ENCODE measurements around the gene TOX3. TPM values are rescaled to one million over a fixed set of nuclear protein-coding genes. Genes with fewer than 3 reads are reported as not detected.

Gene TOX3
- total and polyA plus RNA-seq, 2 donors (not counting 3 experiments of a cell fraction or from before 2014, with no cell fraction given): not detected

DNA sequence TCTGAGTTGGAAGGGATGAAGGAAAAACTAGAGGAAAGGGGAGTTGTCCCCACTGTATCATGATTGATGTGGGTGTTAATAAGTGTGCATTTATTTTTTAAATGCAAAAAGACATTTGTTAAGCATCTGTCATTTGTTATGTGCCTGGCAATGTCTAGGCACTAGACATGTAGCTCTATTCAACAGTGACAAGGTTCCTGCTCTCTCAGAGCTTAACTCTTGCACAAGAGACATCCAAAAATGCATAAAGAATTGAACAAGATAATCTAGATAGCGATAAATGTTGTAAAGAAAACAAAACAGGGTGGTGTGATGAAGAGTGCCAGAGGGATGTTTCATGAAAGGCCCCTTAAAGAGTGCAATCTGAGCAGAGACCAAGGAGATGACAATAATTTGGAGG, 148.9 kb downstream of the TOX3 start:
- H3K9me3 ChIP-seq (replicated peaks; ENCODE audit: control insufficient read depth, insufficient read depth, low read length): peaks cover 2% of the 10 kb centered on the region
- H3K36me3 ChIP-seq (ENCODE audit: control insufficient read depth in 2 of 2, extremely low read depth in 1 of 2, insufficient read depth in 2 of 2, low read length in 2 of 2): no peaks in the 10 kb centered on the region
- no peak overlapping the region for H3K9ac ChIP-seq (replicated peaks; ENCODE audit: extremely low read depth, insufficient read depth, low read length)
- H3K27ac ChIP-seq (ENCODE audit: insufficient read depth, low read depth, low read length): no peak overlapping the region
- no peaks in the 10 kb centered on the region for H3K9me1 ChIP-seq (replicated peaks; ENCODE audit: control insufficient read depth, extremely low read depth, insufficient read depth, low read length)
- intact Hi-C loops (cut with micrococcal nuclease) (no loop called here), dilution Hi-C loops (cut with MboI; ENCODE audit: extremely low pct_ligation_motif_present, low sequenced_read_pairs) (no loop called here)
- no TSS peak for BruUV-seq (replicated peaks)
- no peak overlapping the region for H2AFZ ChIP-seq (ENCODE audit: low read depth, low read length)
- no peak overlapping the region for H3K4me3 ChIP-seq (replicated peaks in 1 of 3; ENCODE audit: insufficient read depth in 1 of 3, low read depth in 1 of 3, low read length in 3 of 3)
- ChIA-PET POLR2A (no interaction called here), CTCF (no interaction called here)
- H3K4me1 ChIP-seq (ENCODE audit: control insufficient read depth, extremely low read depth, insufficient read depth, low read length): no peaks in the 10 kb centered on the region
- no peaks in the 10 kb centered on the region for H4K20me1 ChIP-seq (replicated peaks; ENCODE audit: control insufficient read depth, extremely low read depth, insufficient read depth, low read length)
- TF ChIP-seq POLR2A (IDR thresholded peaks at IDR 0.05; ENCODE audit: low read depth, low read length) (no peak), GATA2 (IDR thresholded peaks at IDR 0.05; ENCODE audit: insufficient read depth, insufficient read length, low read depth, low read length) (no peak)
- TF ChIP-seq, protein P1, sequence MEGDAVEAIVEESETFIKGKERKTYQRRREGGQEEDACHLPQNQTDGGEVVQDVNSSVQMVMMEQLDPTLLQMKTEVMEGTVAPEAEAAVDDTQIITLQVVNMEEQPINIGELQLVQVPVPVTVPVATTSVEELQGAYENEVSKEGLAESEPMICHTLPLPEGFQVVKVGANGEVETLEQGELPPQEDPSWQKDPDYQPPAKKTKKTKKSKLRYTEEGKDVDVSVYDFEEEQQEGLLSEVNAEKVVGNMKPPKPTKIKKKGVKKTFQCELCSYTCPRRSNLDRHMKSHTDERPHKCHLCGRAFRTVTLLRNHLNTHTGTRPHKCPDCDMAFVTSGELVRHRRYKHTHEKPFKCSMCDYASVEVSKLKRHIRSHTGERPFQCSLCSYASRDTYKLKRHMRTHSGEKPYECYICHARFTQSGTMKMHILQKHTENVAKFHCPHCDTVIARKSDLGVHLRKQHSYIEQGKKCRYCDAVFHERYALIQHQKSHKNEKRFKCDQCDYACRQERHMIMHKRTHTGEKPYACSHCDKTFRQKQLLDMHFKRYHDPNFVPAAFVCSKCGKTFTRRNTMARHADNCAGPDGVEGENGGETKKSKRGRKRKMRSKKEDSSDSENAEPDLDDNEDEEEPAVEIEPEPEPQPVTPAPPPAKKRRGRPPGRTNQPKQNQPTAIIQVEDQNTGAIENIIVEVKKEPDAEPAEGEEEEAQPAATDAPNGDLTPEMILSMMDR (IDR thresholded peaks at IDR 0.05; ENCODE audit: extremely low read depth in 1 of 2, insufficient read depth in 1 of 2, low read depth in 1 of 2, low read length in 2 of 2): no peak
- TF ChIP-seq, protein P2, sequence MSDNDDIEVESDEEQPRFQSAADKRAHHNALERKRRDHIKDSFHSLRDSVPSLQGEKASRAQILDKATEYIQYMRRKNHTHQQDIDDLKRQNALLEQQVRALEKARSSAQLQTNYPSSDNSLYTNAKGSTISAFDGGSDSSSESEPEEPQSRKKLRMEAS (IDR thresholded peaks at IDR 0.05; ENCODE audit: insufficient read depth, insufficient read length): no peak
- no peaks in the 10 kb centered on the region for H3K27me3 ChIP-seq (ENCODE audit: control insufficient read depth in 2 of 2, insufficient read depth in 2 of 2, low read length in 2 of 2)
- DNase-seq (ENCODE audit: low read depth, low spot score) (no peak), FAIRE-seq (no peak)
- H3K79me2 ChIP-seq (ENCODE audit: control insufficient read depth, insufficient read depth, low read length): no peaks in the 10 kb centered on the region
- no peak overlapping the region for H3K4me2 ChIP-seq (ENCODE audit: insufficient read depth, low read length)

DNA sequence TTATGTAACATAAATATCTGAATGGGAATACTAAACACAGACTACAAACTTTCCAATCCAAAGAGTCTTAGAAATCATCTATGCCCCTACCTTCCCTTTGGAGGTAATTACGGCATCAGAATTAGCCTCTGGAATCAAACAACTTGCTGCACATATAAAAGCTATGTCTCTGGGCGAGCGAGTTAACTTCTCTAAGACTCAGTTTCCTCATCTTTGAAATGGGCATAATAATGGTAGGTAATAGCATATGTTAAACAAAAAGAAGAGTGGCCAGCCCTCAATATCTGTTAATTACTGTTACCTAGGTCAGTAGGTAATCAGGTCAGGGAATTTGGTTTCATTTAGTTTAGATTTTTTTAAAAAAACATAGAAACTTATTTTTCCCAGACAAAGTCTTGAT, 153.5 kb downstream of the TOX3 start:
- H3K36me3 ChIP-seq (ENCODE audit: control insufficient read depth in 2 of 2, extremely low read depth in 1 of 2, insufficient read depth in 2 of 2, low read length in 2 of 2): no peaks in the 10 kb centered on the region
- no TSS peak for BruUV-seq (replicated peaks)
- H3K4me2 ChIP-seq (ENCODE audit: insufficient read depth, low read length): no peak overlapping the region
- H3K27ac ChIP-seq (ENCODE audit: insufficient read depth, low read depth, low read length): no peak overlapping the region
- peaks cover 4% of the 10 kb centered on the region for H3K9me3 ChIP-seq (replicated peaks; ENCODE audit: control insufficient read depth, insufficient read depth, low read length)
- POLR2A ChIA-PET: no interaction called here
- H3K79me2 ChIP-seq (ENCODE audit: control insufficient read depth, insufficient read depth, low read length): no peaks in the 10 kb centered on the region
- TF ChIP-seq GATA2 (IDR thresholded peaks at IDR 0.05; ENCODE audit: insufficient read depth, insufficient read length, low read depth, low read length) (no peak), EZH2 (IDR thresholded peaks at IDR 0.05; ENCODE audit: borderline replicate concordance, low read depth, low read length, severe bottlenecking) (no peak), POLR2A (IDR thresholded peaks at IDR 0.05; ENCODE audit: low read depth, low read length) (no peak), MYC (IDR thresholded peaks at IDR 0.05; ENCODE audit: low read depth, low read length) (no peak), POLR2AphosphoS5 (IDR thresholded peaks at IDR 0.05; ENCODE audit: insufficient read depth, low read depth, low read length) (no peak), JUN (IDR thresholded peaks at IDR 0.05; ENCODE audit: borderline replicate concordance, insufficient read depth, insufficient read length, low read depth) (no peak), FOS (IDR thresholded peaks at IDR 0.05; ENCODE audit: borderline replicate concordance, insufficient read depth, low read length) (no peak)
- TF ChIP-seq, protein P2 (IDR thresholded peaks at IDR 0.05; ENCODE audit: insufficient read depth, insufficient read length): no peak
- TF ChIP-seq, protein P1 (IDR thresholded peaks at IDR 0.05; ENCODE audit: extremely low read depth in 1 of 2, insufficient read depth in 1 of 2, low read depth in 1 of 2, low read length in 2 of 2): no peak
- dilution Hi-C loops (cut with MboI; ENCODE audit: extremely low pct_ligation_motif_present, low sequenced_read_pairs): no loop called here
- no peak overlapping the region for H2AFZ ChIP-seq (ENCODE audit: low read depth, low read length)
- H3K9me1 ChIP-seq (replicated peaks; ENCODE audit: control insufficient read depth, extremely low read depth, insufficient read depth, low read length): no peaks in the 10 kb centered on the region
- intact Hi-C loops (cut with micrococcal nuclease): no loop called here
- no peaks in the 10 kb centered on the region for H3K27me3 ChIP-seq (ENCODE audit: control insufficient read depth in 2 of 2, insufficient read depth in 2 of 2, low read length in 2 of 2)
- H3K9ac ChIP-seq (replicated peaks; ENCODE audit: extremely low read depth, insufficient read depth, low read length): no peak overlapping the region
- DNase-seq (ENCODE audit: low read depth, low spot score) (no peak), FAIRE-seq (no peak)
- H4K20me1 ChIP-seq (replicated peaks; ENCODE audit: control insufficient read depth, extremely low read depth, insufficient read depth, low read length): no peaks in the 10 kb centered on the region
- H3K4me1 ChIP-seq (ENCODE audit: control insufficient read depth, extremely low read depth, insufficient read depth, low read length): no peaks in the 10 kb centered on the region
- H3K4me3 ChIP-seq (replicated peaks in 1 of 3; ENCODE audit: insufficient read depth in 1 of 3, low read depth in 1 of 3, low read length in 3 of 3): no peak overlapping the region
- CTCF ChIA-PET: no interaction called here
